HG03060 (cell line): ENCODE data around the gene CCDC102A.
"Not testable (repeated sequence)": the region's sequence is repeated elsewhere in the genome, so short reads cannot be mapped to it uniquely, and the experiment has no call there.

ENCODE experiments used
- ATAC-seq: cut with Tn5 transposase; IDR thresholded peaks from one replicate; pipeline ENCODE4 v1.9.1; 2021; ENCODE audit warnings: low read depth, moderate number of reproducible peaks; ENCODE audit not compliant: unreplicated experiment

Gene CCDC102A

GRCh38 chr16:57504491-57504890, 31.9 kb downstream of the CCDC102A start:
- no peak for ATAC-seq

- no peak for ATAC-seq
These were observed 32.4 kb downstream of the CCDC102A start for GRCh38 chr16:57504001-57504400.

DNA sequence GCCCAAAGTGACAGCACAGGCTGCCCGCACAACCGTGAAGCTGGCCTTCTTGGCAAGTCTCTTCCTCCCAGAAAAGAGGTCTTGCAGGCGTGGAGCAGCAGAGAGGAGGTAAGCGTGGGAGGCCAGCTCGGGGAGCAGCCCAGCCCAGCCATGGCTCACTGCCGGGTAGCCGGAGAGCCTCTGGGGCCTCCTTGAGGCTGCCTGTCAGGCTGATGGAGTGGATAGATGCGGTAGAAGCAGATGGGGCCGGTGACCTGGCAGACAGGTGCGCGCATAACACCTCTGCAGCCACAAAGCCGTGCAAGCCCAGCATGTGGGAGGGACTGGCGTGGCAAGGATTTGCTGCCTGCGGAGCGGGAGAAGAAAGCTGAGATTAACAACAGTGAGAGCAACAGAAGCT, 33.0 kb downstream of the CCDC102A start:
- ATAC-seq, result no peak

- no peak for ATAC-seq
These were observed 34.2 kb downstream of the CCDC102A start for GRCh38 chr16:57502048-57502775.

DNA sequence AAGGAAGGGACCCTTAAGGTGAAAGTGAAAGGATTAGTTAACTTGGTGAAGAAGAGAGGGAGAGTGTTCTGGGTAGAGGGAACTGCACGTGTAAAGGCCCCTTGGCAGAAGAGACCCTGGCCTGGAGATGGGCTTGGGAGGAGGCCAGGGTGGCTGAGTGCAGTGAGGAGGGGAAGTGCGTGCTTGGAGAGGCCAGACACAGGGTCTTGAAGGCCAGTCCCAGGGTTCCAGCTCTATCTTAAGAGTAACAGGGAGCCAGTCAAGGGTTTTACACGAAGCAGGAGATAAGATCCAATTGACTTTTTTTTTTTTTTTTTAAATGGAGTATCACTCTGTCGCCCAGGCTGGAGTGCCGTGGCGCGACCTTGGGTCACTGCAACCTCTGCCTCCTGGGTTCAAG, 34.9 kb downstream of the CCDC102A start:
- ATAC-seq, result no peak

- ATAC-seq, result no peak
These were observed 35.7 kb downstream of the CCDC102A start for GRCh38 chr16:57500578-57501111.

DNA sequence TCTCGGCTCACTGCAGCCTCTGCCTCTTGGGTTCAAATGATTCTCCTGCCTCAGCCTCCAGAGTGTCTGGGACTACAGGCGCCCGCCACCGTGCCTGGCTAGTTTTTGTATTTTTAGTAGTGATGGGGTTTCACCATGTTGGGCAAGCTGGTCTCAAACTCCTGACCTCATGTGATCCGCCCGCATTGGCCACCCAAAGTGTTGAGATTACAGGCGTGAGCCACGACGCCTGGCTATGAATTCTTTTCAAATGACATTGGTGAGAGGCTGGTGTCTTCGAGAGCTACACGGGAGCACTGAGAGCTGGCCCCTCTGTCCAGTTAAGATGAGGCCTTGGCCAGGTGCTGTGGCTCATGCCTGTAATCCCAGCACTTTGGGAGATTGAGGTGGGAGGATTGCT, 36.4 kb downstream of the CCDC102A start:
- not testable (repeated sequence) for ATAC-seq

DNA sequence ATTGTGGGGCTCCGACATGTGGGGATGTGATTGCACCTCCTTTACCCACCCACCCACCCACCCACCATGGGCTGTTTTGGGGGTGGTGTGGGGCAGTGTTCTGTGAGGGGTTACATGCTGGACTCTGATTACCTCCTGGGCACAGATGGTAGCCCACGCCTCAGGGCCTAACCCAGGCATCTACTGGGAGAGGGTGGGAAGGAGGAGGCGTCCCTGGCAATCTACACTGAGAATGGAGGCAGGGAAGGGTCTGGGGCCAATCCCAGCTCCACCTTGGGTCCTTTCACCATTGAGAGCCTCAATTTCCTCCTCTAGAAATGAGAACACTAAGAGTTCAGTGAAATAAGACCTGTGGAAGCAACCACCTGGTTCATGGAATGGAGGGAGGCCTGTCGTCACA, 38.3 kb downstream of the CCDC102A start:
- ATAC-seq, result no peak

DNA sequence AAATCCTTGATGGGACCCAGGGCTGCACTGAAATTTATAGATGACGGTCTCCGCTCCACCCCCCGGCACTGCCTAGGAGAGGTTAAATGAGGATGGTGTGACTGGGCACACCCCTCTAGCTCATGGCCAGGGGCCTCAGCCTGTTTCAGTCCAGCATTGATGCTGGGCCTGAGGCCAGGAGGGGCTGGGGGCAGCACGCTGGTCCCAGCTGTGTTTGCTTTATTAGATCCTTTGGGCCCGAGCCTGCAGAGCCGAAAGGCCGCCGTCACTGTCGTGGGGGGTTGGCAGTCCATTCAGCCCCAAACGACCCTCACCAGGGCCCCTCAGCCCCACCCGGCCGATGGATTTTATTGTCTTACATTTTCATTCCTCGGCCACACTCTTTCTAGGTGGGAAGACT, 39.2 kb downstream of the CCDC102A start:
- ATAC-seq, result no peak

DNA sequence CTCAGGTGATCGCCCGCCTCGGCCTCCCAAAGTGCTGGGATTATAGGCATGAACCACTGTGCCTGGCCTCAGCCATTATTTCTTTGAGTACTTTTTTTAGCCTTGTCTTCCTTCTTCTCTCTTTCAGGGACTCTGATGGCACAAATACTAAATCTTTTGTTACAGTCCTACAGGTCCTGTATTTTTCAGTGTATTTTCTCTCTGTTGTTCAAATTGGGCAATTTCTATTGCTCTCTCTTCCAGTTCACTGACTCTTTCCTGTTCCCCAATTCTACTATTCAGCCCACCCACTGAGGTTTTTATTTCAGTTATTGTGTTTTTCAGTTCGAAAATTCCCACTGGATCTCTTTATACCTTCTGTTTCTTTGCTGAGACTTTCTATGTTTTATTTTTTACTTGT, 42.6 kb downstream of the CCDC102A start:
- no peak for ATAC-seq

DNA sequence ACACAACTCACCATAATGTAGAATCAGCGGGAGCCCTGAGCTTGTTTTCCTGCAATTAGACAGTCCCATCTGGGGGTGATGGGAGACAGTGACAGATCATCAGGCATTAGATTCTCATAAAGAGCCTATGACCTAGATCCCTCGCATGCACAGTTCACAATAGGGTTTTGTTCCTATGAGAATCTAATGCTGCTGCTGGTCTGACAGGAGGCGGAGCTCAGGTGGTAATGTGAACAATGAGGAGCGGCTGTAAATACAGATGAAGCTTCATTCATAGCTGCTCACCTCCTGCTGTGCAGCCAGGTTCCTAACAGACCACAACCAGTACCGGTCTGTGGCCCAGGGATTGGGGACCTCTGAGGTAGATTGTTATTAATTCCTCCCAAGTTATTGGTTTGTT, 47.1 kb downstream of the CCDC102A start:
- ATAC-seq, result no peak

- no peak for ATAC-seq
These were observed 49.2 kb downstream of the CCDC102A start for GRCh38 chr16:57486858-57487834.

GRCh38 chr16:57485916-57486857, 50.2 kb downstream of the CCDC102A start, which contains the start of gene DOK4:
Gene DOK4, minus strand, starts transcription at chr16:57486493. Its CDS starts 6,986 bp downstream, at chr16:57479507.
- no peak for ATAC-seq

- no peak for ATAC-seq
These were observed 51.1 kb downstream of the CCDC102A start for GRCh38 chr16:57485091-57485915.

GRCh38 chr16:57484515-57485005, 51.8 kb downstream of the CCDC102A start:
- ATAC-seq, result no peak

GRCh38 chr16:57483725-57484514, 52.5 kb downstream of the CCDC102A start:
- no peak for ATAC-seq

GRCh38 chr16:57482845-57483545, 53.4 kb downstream of the CCDC102A start:
- ATAC-seq, result no peak

DNA sequence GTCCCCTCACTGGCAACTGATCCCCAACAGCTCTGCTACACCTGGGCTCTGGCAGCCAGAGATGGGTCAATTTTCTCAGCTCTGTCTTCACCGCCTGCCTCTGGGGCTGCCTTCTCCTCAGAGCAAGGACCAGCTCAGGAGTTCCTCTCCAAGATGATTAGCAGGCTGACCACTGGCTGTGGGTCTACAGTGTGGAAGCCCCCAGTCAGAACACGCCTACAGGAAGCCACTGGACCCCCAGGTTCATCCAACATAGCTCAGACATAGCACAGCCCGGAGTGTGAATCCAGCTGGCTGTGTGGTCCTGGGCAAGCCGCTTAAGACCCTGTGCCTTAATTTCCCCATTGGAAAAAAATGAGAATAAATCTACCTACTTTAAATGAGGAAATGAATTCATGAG, 55.0 kb downstream of the CCDC102A start:
- ATAC-seq, result no peak
